ELF-1 (cell line): ENCODE results near the gene RNF212.

Experiments used
- DNase-seq: peaks from one replicate; pipeline ENCODE4 v3.0.0-alpha.2; 2016; ENCODE audit warnings: low read depth, low spot score

The RNF212 gene

GRCh38 chr4:1115528-1116293, 2.3 kb upstream of the RNF212 start:
- no peak for DNase-seq

DNA sequence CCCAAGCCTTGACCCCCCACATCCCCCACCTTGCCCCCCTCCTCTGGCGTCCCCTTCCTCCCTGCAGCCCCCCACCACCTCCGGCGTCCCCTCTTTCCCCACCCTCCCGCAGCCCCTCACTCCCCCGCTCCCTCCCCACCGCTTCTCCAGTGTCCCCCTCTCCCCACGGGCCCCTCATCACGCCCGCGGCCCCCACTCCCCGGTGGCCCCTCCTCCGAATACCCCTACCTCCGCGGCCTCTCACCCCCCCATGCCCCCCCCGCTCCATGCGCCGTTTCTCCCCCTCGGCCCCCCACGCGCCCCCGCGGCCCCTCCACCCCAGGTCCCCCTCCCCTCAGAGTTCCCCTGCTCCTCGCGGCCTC, 562 bp downstream of the RNF212 start:
- no peak for DNase-seq

GRCh38 chr4:1112174-1112820, 1.1 kb downstream of the RNF212 start:
- no peak for DNase-seq

DNA sequence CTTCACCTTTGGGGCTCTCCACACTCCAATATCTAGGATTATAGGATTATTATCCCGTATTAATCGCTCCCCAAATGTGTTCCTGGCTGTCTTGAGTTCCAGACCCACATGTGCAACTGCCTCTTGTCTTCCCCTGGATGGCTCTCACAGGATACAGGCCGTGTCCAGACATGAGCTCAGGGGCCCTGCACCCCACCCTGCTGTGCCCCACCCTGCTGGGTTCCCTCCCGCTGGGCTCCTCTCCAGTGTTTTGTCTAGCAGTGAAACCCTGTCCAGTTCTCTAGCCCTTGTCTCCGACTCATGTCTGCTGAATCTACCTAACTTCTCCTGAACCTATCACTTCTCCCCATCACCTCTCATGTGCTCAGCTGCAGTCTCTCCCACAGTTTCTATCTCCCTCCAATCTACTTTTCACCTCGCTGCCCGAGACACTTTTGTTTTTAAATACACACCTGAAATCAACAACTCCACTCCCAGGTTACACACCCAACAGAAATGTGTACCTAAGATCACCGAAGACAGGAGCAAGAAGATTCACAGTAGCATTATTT, 2.0 kb downstream of the RNF212 start:
- no peak for DNase-seq

DNA sequence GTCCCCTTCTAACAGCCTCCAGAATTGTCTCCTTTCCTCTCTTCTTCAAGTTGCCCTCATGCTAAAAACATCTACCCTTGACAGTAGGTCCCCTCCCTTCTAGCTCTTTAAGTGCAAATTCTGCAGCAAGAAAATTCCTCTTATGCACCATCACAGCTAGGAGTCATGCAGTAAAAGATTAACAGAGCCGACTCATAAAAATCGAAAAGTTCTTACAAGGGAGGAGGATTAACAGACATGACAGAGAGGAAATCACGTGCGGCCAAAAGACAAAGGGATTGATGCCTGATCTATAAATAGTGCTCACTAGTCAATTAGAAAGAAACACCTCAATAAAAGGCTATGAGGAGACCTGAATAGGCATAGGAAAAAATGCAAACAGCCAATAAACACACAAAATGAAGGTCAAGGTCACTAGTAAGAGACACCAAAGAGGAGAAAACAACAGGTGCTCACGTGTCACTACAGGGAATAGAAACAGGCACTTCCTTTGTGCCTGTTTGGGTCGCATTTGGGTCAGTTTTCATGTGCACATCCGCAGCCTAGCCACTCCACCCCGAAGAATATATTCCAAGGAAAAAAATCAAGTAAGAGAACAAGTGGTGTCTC, 3.4 kb downstream of the RNF212 start:
- DNase-seq: no peak

DNA sequence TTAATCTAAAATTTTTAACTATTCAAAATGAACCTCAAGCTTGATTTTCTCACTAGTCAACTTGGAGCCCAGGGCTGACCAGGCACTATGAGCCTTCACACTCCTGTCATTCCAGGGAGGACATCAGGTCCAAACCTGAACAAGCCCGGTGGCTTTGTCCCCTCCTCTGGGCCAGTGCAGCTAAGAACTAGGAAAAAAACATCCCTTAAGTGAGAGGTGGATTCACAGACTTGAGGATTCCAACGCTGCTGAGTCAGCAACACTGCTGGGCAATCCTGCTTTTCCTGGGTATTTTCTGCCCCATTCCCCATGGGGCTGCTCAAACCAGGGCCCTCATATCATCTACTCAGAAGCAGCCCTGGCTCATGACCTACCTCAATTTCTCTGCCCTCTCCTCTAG, 4.0 kb downstream of the RNF212 start:
- no peak for DNase-seq

- peak; percentile 18 for DNase-seq
Observed at GRCh38 chr4:1105662-1106061, 7.7 kb downstream of the RNF212 start.

GRCh38 chr4:1105067-1105466, 8.3 kb downstream of the RNF212 start:
- no peak for DNase-seq

GRCh38 chr4:1104647-1105046, 8.7 kb downstream of the RNF212 start:
- DNase-seq: no peak

- DNase-seq: no peak
Observed at GRCh38 chr4:1099684-1100335, 13.6 kb downstream of the RNF212 start.

GRCh38 chr4:1099270-1099669, 14.1 kb downstream of the RNF212 start:
- no peak for DNase-seq

- no peak for DNase-seq
Observed at GRCh38 chr4:1098311-1098925, 14.9 kb downstream of the RNF212 start.

- no peak for DNase-seq
Observed at GRCh38 chr4:1097553-1097952, 15.8 kb downstream of the RNF212 start.

- no peak for DNase-seq
Observed at GRCh38 chr4:1096841-1097240, 16.5 kb downstream of the RNF212 start.

GRCh38 chr4:1094336-1094690, 19.1 kb downstream of the RNF212 start:
- no peak for DNase-seq

GRCh38 chr4:1093391-1094335, 19.7 kb downstream of the RNF212 start:
- DNase-seq: no peak

DNA sequence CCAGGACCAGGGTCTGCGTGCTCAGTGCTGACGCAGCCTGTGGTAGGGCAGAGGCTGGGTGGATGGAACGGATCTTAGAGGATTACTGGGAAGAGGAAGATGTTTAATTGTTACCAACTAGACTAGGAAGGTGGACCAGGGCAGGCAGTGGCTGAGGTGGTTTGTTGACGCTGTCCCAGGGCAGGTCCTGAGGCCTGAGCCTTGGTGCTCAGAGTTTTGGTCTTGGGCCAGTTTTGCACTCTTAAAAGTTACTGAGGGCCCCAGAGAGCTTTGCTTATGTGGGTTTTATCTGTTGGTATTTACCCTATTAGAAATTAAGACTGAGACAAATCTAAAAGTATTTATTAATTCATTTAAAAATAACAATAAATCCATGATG, 20.4 kb downstream of the RNF212 start:
- no peak for DNase-seq

- no peak for DNase-seq
Observed at GRCh38 chr4:1092026-1092982, 21.1 kb downstream of the RNF212 start.

- no peak for DNase-seq
Observed at GRCh38 chr4:1091561-1091995, 21.8 kb downstream of the RNF212 start.
